Upper lobe of left lung (tissue), 4 donors: ENCODE results near the gene UGCG.

Experiments used
- EP300 ChIP-seq, 4 donors: sonication (generic); formaldehyde crosslinking; IDR thresholded peaks; one replicate each; pipeline ENCODE4 v1.5.1; 2017; ENCODE audit warnings: antibody characterized with exemption in 4 of 4, control low read depth in 2 of 4
- POLR2A ChIP-seq, 4 donors: fragments of 450-650 bp; IDR thresholded peaks; one replicate each; pipeline ENCODE4 v1.5.1; 2016 to 2017; ENCODE audit warnings: antibody characterized with exemption in 4 of 4, mild to moderate bottlenecking in 2 of 4
- POLR2AphosphoS5 ChIP-seq, 2 donors: sonication (generic); formaldehyde crosslinking; IDR thresholded peaks; one replicate each; pipeline ENCODE4 v1.5.1; 2017; ENCODE audit warnings: antibody characterized with exemption in 2 of 2
- TF ChIP-seq, protein P1 (sequence below), 6 experiments: fragments of 450-650 bp in 4 of 6; fragments of 200-600 bp in 2 of 6; sonication (generic) in 2 of 6; IDR thresholded peaks; one replicate each; pipeline ENCODE4 v1.5.1; 2016 to 2019; ENCODE audit warnings: antibody characterized with exemption in 6 of 6

DNA sequence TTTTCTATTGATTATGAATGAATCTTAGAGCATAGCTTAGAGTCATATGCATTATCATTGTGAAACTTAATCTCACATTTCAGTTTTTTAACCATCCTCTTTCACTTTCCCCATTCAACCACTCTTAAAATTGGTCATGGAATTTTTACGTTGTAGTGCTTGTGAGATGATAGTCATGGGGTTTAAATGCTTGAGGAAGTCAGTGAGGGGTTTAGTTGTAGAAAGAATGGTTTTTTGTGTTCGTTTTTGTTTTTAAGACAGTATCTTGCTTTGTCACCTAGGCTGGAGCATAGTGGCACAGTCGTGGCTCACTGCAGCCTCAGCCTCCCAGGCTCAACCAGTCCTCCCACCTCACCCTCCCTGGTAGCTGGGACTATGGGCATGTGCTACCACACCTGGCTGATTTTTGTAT lies 19.6 kb downstream of the UGCG start:
- TF ChIP-seq POLR2A (IDR thresholded peaks at IDR 0.05) (no peak), POLR2AphosphoS5 (IDR thresholded peaks at IDR 0.05) (no peak), EP300 (IDR thresholded peaks at IDR 0.05) (no peak)
- TF ChIP-seq, protein P1, sequence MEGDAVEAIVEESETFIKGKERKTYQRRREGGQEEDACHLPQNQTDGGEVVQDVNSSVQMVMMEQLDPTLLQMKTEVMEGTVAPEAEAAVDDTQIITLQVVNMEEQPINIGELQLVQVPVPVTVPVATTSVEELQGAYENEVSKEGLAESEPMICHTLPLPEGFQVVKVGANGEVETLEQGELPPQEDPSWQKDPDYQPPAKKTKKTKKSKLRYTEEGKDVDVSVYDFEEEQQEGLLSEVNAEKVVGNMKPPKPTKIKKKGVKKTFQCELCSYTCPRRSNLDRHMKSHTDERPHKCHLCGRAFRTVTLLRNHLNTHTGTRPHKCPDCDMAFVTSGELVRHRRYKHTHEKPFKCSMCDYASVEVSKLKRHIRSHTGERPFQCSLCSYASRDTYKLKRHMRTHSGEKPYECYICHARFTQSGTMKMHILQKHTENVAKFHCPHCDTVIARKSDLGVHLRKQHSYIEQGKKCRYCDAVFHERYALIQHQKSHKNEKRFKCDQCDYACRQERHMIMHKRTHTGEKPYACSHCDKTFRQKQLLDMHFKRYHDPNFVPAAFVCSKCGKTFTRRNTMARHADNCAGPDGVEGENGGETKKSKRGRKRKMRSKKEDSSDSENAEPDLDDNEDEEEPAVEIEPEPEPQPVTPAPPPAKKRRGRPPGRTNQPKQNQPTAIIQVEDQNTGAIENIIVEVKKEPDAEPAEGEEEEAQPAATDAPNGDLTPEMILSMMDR (IDR thresholded peaks at IDR 0.05) = no peak
